ENCODE results near the gene HIVEP1.

HIVEP1 gene

GRCh38 chr6:12196326-12196936 lies 184.3 kb downstream of the HIVEP1 start:
- no peak for DNase-seq (ENCODE audit: low read depth)

- no peak for DNase-seq (ENCODE audit: low read depth)
These were observed 186.7 kb downstream of the HIVEP1 start for GRCh38 chr6:12198851-12199250.

GRCh38 chr6:12200015-12200564 lies 188.0 kb downstream of the HIVEP1 start:
- DNase-seq (ENCODE audit: low read depth) = no peak

GRCh38 chr6:12200761-12201160 lies 188.6 kb downstream of the HIVEP1 start:
- no peak for DNase-seq (ENCODE audit: low read depth)

GRCh38 chr6:12203001-12203400 lies 190.9 kb downstream of the HIVEP1 start:
- no peak for DNase-seq (ENCODE audit: low read depth)

- DNase-seq (ENCODE audit: low read depth) = no peak
These were observed 196.1 kb downstream of the HIVEP1 start for GRCh38 chr6:12208190-12208589.

- DNase-seq (ENCODE audit: low read depth) = no peak
These were observed 196.6 kb downstream of the HIVEP1 start for GRCh38 chr6:12208673-12209072.

Measured in activated T-cell treated with anti-CD3 and anti-CD28 coated beads for 1 hour (primary cell).